Lower leg skin (tissue), 3 donors: ENCODE results near the gene TSN.

Experiments used
- POLR2A ChIP-seq, 2 donors: fragments of 450-650 bp; IDR thresholded peaks; one replicate each; pipeline ENCODE4 v1.6.1; 2016 to 2017; ENCODE audit warnings: antibody characterized with exemption in 2 of 2, mild to moderate bottlenecking in 1 of 2, moderate library complexity in 1 of 2
- TF ChIP-seq, protein P1 (sequence below), 3 donors: fragments of 450-650 bp; IDR thresholded peaks; one replicate each; pipeline ENCODE4 v1.5.1; 2016; ENCODE audit warnings: antibody characterized with exemption in 3 of 3, mild to moderate bottlenecking in 3 of 3, moderate library complexity in 2 of 3

DNA sequence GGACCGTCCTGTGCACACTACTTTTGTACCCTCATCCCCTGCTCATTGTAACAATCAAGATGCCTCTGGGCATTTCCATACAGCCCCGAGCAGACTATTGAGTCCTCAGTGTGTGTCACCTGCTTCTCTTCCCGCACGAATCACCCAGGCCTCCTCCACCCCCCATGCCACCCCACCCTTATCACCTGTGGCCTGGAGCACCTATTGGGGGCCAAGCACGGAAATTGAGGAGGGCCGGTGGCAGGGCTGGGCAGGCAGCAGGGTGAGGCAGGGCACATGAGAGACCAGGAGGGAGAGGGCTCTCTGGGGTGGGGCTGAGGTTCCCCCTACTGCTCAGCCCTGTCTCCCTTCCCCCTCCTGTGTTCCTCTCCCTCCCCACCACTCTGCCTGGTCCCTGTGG, 14.5 kb upstream of the TSN start:
- TF ChIP-seq, protein P1, sequence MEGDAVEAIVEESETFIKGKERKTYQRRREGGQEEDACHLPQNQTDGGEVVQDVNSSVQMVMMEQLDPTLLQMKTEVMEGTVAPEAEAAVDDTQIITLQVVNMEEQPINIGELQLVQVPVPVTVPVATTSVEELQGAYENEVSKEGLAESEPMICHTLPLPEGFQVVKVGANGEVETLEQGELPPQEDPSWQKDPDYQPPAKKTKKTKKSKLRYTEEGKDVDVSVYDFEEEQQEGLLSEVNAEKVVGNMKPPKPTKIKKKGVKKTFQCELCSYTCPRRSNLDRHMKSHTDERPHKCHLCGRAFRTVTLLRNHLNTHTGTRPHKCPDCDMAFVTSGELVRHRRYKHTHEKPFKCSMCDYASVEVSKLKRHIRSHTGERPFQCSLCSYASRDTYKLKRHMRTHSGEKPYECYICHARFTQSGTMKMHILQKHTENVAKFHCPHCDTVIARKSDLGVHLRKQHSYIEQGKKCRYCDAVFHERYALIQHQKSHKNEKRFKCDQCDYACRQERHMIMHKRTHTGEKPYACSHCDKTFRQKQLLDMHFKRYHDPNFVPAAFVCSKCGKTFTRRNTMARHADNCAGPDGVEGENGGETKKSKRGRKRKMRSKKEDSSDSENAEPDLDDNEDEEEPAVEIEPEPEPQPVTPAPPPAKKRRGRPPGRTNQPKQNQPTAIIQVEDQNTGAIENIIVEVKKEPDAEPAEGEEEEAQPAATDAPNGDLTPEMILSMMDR (IDR thresholded peaks at IDR 0.05) = no peak
- TF ChIP-seq POLR2A (IDR thresholded peaks at IDR 0.05) = no peak
